GM04503 (cell line): Measurements from ENCODE around the gene FANK1.
A peak's percentile ranks its signal among the peaks of the same experiment; 100 is the strongest.

ENCODE experiments used
- DNase-seq: peaks from one replicate; pipeline ENCODE4 v3.0.0-alpha.2; 2012; ENCODE audit warnings: low read depth

Gene FANK1, protein sequence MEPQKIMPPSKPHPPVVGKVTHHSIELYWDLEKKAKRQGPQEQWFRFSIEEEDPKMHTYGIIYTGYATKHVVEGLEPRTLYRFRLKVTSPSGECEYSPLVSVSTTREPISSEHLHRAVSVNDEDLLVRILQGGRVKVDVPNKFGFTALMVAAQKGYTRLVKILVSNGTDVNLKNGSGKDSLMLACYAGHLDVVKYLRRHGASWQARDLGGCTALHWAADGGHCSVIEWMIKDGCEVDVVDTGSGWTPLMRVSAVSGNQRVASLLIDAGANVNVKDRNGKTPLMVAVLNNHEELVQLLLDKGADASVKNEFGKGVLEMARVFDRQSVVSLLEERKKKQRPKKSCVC

GRCh38 chr10:125896088-125896934 lies at the start of gene FANK1:
Gene FANK1, plus strand, starts transcription at chr10:125896564. Its CDS starts 79 bp downstream, at chr10:125896643.
- DNase-seq, result peak; percentile 43

GRCh38 chr10:125846894-125847293 lies 49.5 kb upstream of the FANK1 start:
- no peak for DNase-seq

DNA sequence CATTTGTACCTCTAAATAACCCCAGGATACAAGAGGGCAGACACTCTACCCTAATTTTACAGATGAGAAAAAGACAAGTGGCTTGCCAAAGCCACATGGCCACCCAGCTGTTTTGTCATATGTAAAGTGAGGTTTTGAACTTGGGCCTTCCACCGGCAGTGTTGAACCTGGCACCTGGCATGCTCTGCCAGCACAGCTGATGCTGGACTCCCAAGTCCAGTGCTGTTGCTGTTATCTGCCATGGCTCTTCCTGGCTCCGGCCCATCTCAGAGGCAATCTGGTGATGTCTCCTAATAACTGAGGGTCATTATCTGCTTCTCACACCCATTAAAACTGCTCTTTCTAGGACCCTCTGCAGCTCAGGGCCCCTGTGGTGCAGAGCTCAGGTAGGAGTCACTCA lies 48.0 kb upstream of the FANK1 start:
- DNase-seq, result no peak

GRCh38 chr10:125848857-125849256 lies 47.5 kb upstream of the FANK1 start:
- DNase-seq, result no peak

GRCh38 chr10:125849448-125849847 lies 46.9 kb upstream of the FANK1 start:
- DNase-seq, result no peak

DNA sequence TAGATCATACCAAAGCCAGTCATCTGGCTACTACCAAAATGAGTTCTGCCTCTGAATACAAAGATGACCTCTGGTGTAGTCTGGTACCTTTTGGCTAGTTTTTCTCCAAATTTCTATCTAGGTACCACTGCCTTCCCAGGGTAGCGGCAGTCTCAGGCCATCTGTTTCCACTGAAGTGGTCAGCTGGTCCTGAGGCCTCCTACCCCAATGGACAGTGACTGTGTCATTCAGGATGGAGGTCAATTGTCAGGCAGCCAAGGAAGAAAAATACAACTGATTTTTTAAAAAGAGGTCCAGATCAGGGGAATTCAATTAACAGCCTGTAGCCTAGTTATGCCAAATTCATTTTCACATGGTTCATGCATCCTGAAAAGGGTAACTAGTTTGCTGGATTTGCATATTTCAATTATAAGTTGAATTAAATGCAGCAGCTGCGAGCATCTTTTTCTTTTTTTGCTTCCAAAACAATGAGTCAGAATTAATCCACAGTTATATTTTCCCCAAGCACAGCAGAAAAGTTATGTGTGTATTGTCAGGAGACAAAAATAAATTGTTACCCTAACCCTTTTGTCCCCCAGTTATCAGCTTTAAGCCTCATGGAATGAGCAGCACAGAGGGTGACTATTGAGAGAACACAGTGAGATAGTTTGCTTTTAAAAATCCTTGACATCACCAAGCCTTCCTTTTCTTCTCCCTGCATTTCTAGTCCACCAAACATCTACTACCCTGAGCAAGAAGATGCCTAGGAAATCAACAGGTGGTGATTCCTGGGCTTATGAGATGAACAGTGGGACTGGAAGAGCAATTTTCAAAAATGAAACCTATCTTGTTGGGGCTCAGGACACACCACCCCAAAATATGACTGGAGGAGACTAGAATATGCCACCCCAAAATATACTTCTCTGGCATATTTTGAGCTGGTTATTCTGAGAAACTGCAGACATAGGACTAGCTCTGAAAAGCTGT lies 45.3 kb upstream of the FANK1 start:
- no peak for DNase-seq

GRCh38 chr10:125852487-125852886 lies 43.9 kb upstream of the FANK1 start:
- DNase-seq, result no peak

GRCh38 chr10:125857185-125857760 lies 39.1 kb upstream of the FANK1 start:
- DNase-seq, result no peak

GRCh38 chr10:125859128-125859817 lies 37.1 kb upstream of the FANK1 start:
- DNase-seq, result no peak

- no peak for DNase-seq
Observed at GRCh38 chr10:125865120-125865519, 31.2 kb upstream of the FANK1 start.

DNA sequence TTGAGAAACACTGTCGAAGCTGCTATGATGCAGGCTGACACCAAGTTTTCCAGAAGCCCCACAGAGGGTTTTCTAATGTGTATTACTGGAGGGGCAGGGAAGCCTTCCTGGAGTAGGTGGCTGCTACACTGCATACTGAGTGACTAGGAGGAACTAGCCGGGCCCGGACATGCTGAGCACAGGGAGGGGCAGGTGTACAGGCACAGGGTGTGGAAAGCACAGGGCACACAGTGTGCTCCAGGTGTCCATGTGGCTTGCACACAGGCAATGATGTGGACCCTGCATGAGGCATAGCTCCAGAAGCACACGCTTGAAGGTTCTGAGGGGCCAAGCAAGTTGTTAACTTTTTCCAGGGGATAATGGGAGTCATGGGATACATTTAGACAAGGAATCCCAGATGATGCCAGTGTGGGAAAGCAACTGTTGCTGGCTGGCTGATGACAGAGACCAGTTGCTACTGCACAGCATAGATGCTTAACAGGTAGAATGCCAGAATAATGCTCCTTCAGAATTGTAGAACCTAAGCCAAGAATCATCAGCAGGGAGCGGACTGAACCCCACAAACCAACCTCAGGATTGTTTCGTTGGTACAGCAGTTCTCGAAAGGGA lies 29.8 kb upstream of the FANK1 start:
- DNase-seq, result no peak

DNA sequence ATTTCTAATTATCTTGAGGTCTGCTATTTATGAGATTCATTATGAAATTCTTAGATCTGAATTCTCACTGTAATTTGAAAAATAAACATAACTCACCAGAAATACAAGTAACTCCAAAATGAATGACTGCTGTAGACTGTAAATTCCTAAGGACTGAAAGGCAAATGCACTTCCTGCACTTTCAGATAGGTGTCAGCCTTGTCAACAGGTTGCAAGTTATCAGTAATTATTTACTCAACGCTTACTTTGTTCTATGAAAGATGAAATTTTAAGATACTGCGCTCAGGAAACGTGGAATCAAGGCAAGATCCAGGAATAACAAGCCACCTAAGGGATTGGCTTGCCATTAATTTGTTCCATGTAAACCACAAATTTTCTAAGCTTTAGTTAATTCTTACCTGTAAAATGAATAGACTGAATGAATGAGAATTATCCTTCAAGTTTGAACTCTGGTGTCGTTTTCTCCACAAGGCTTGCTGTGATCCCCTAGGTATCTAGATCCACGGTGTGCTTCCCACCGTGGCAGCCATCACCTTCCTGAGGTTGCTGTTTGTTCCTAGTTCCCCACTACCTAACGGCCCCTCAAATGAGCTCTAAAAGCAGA lies 27.9 kb upstream of the FANK1 start:
- no peak for DNase-seq

DNA sequence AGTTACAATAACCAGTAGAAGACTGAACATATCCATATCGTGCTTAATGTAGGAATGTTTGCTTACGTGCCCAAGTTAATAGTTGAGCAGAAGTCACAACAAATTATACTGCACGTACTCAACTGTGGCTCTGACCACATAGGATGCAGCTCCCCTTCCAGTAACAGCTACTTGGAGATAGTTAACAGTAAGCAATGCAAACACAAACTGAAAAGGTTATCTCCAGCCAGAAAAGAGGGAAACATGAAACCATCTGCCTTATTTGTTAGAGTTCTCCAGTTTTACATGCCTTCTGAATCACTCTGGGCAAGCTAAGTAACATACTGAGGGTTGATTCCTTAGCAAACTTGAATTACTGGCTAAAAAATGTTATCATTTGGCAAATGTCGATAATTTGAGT lies 25.0 kb upstream of the FANK1 start:
- DNase-seq, result no peak

GRCh38 chr10:125878957-125879835 lies 17.2 kb upstream of the FANK1 start:
- DNase-seq, result peak; percentile 48

DNA sequence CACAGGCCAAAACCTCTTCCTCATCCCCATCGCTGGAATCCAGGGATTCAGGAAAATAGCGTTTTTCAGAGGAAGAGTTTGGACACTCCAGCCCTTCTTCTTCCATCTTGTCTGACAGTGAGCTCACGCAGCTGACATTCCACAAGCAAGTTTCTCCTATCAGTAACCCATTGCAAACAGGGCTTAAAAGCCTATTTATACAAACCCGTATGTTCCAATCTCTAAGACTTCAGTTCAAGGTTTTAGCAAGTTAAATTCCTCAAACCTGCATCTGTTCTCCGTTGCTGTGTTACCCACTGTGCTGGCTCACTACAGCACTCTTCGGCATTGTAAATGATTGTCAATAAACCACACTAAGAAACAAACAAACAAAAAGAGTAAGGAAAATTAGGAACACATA lies 15.6 kb upstream of the FANK1 start:
- no peak for DNase-seq

- DNase-seq, result no peak
Observed at GRCh38 chr10:125881192-125881591, 15.2 kb upstream of the FANK1 start, which contains the start of gene DHX32. Gene DHX32, minus strand, starts transcription at chr10:125881292. Its CDS starts 468 bp downstream, at chr10:125880824.

DNA sequence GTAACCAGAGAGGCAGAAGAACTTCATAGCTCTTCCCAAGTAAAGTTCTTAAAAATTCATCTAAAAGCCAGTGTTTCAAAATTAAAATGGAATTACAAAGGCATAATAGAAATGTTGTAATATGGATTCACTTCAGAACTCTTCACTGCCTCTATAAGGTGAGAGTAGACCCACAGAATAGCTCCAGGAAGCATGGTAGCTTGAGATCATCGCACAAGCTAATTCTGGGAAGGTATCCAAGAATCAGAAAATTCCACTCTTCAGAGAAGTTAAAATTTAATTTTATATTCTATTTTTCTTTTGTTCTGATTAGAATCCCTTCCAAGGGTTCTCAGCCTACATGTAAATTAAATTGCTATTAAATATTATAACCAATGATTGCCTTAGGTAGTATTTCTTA lies 13.8 kb upstream of the FANK1 start:
- DNase-seq, result no peak

- no peak for DNase-seq
Observed at GRCh38 chr10:125883211-125883610, 13.2 kb upstream of the FANK1 start.

GRCh38 chr10:125886914-125887512 lies 9.4 kb upstream of the FANK1 start:
- no peak for DNase-seq
